Right renal cortex interstitium (tissue), 3 donors: ENCODE data around the gene SASS6. TPM values are rescaled to one million over a fixed set of nuclear protein-coding genes. Genes with fewer than 3 reads are reported as not detected.

Experiments
- DNase-seq, 3 donors: peaks; one replicate each; pipeline ENCODE4 v3.0.0-alpha.2; 2013; ENCODE audit warnings: low read depth in 3 of 3, low spot score in 2 of 3
- polyA plus RNA-seq, 3 donors: library from polyadenylated mRNA; unstranded; fragments of 120-200 nt; gene quantifications; one replicate each; pipeline ENCODE4 v1.2.1, GENCODE V29; 2013; ENCODE audit not compliant: insufficient read length in 3 of 3

SASS6 gene
- 1 to 10 TPM; 8.2 to 9.6 (median 9.6) TPM for polyA plus RNA-seq

- peak; percentile 92 to 97 (median 96) for DNase-seq
Measured at GRCh38 chr1:100132566-100133477, at the start of gene SASS6, which contains the start of gene TRMT13. TSS of gene SASS6 (minus strand) at chr1:100132930. CDS start at chr1:100132814, 116 bp downstream. TSS of gene TRMT13 (plus strand) at chr1:100133163. CDS start at chr1:100133169, 6 bp downstream.

GRCh38 chr1:100178091-100178490 lies 45.4 kb upstream of the SASS6 start, which contains the start of gene LRRC39:
TSS of gene LRRC39 (minus strand) at chr1:100178256. CDS start at chr1:100168516, 9,740 bp downstream.
- DNase-seq = no peak

GRCh38 chr1:100177295-100178041 lies 44.7 kb upstream of the SASS6 start:
- DNase-seq = no peak

GRCh38 chr1:100168051-100168450 lies 35.3 kb upstream of the SASS6 start:
- no peak for DNase-seq

- DNase-seq = no peak
Measured at GRCh38 chr1:100164702-100165101, 32.0 kb upstream of the SASS6 start.

GRCh38 chr1:100164216-100164615 lies 31.5 kb upstream of the SASS6 start:
- DNase-seq = no peak

- DNase-seq = no peak
Measured at GRCh38 chr1:100162881-100163280, 30.2 kb upstream of the SASS6 start.

GRCh38 chr1:100152271-100152670 lies 19.5 kb upstream of the SASS6 start:
- no peak for DNase-seq

- no peak for DNase-seq
Measured at GRCh38 chr1:100151679-100152078, 18.9 kb upstream of the SASS6 start.

- no peak for DNase-seq
Measured at GRCh38 chr1:100147875-100148274, 15.1 kb upstream of the SASS6 start.

- no peak for DNase-seq
Measured at GRCh38 chr1:100146958-100147357, 14.2 kb upstream of the SASS6 start.

GRCh38 chr1:100145116-100145515 lies 12.4 kb upstream of the SASS6 start:
- no peak for DNase-seq

- no peak for DNase-seq
Measured at GRCh38 chr1:100142343-100142742, 9.6 kb upstream of the SASS6 start.

GRCh38 chr1:100141192-100141591 lies 8.5 kb upstream of the SASS6 start:
- no peak for DNase-seq

GRCh38 chr1:100137602-100138001 lies 4.9 kb upstream of the SASS6 start:
- DNase-seq = no peak

GRCh38 chr1:100134872-100135271 lies 2.1 kb upstream of the SASS6 start:
- no peak for DNase-seq

GRCh38 chr1:100131623-100132022 lies 1.1 kb downstream of the SASS6 start:
- DNase-seq = no peak

GRCh38 chr1:100130552-100131077 lies 2.1 kb downstream of the SASS6 start:
- DNase-seq = no peak

- no peak for DNase-seq
Measured at GRCh38 chr1:100127226-100127625, 5.5 kb downstream of the SASS6 start.

- DNase-seq = no peak
Measured at GRCh38 chr1:100122177-100122576, 10.6 kb downstream of the SASS6 start.

GRCh38 chr1:100115524-100115923 lies 17.2 kb downstream of the SASS6 start:
- no peak for DNase-seq
